SK-N-SH (cell line): ENCODE results near the gene ZPLD1. TPM values are rescaled to one million over a fixed set of nuclear protein-coding genes. Genes with fewer than 3 reads are reported as not detected.

ENCODE experiments used
- CTCF ChIA-PET: fragments of 300-600, 350-600 bp; formaldehyde crosslinking; extraction: SDS; loops from one replicate; lab custom pipeline; 2021; lab: Yijun Ruan, JAX
- POLR2A ChIA-PET: fragments of 350-600 bp; sonication (Branson Sonifier 250); formaldehyde crosslinking; extraction: SDS; loops from one replicate; lab custom pipeline; 2020; ENCODE audit warnings: antibody characterized with exemption, inconsistent platforms; lab: Yijun Ruan, JAX
- DNase-seq: peaks from one replicate; pipeline ENCODE4 v3.0.0; 2012
- H2AFZ ChIP-seq: fragments of 200-600 bp; sonication (generic); 2 replicates; pipeline ENCODE4 v1.8.1; 2016; ENCODE audit warnings: antibody characterized with exemption, mild to moderate bottlenecking, low read depth
- H3F3A ChIP-seq: fragments of 200-600 bp; sonication (generic); replicated peaks from 2 replicates; pipeline ENCODE3; 2016; ENCODE audit warnings: antibody characterized with exemption, mild to moderate bottlenecking; ENCODE audit not compliant: insufficient read depth
- H3K27ac ChIP-seq, 2 experiments: fragments of 200-500 bp in 1 of 2; fragments of 200-600 bp in 1 of 2; sonication (Bioruptor generic) in 1 of 2; sonication (generic), shearing (Covaris generic) in 1 of 2; 2 replicates each; pipeline versions ENCODE4 v1.5.1 to v1.6.1; 2014 to 2016; ENCODE audit warnings: low read depth in 2 of 2, inconsistent platforms in 1 of 2, low read length in 1 of 2, mild to moderate bottlenecking in 1 of 2, mixed read lengths in 1 of 2
- H3K27me3 ChIP-seq: fragments of 200-600 bp; sonication (generic), shearing (Covaris generic); 2 replicates; pipeline ENCODE4 v1.6.1; 2016; ENCODE audit warnings: mixed run types; ENCODE audit not compliant: insufficient read depth
- H3K36me3 ChIP-seq, 2 experiments: fragments of 200-500 bp in 1 of 2; fragments of 200-600 bp in 1 of 2; sonication (Bioruptor generic) in 1 of 2; sonication (generic) in 1 of 2; replicated peaks in 1 of 2; 2 replicates each; pipeline versions ENCODE3 to v1.5.1; 2014 to 2016; ENCODE audit warnings: low read length in 1 of 2, mild to moderate bottlenecking in 1 of 2; ENCODE audit not compliant: insufficient read depth in 2 of 2, control insufficient read depth in 1 of 2
- H3K4me1 ChIP-seq, 2 experiments: fragments of 200-500 bp in 1 of 2; fragments of 200-600 bp in 1 of 2; sonication (Bioruptor generic) in 1 of 2; sonication (generic), shearing (Covaris generic) in 1 of 2; 2 replicates each; pipeline versions ENCODE4 v1.5.1 to v1.6.1; 2014 to 2016; ENCODE audit warnings: low read depth in 1 of 2, low read length in 1 of 2, mixed run types in 1 of 2; ENCODE audit not compliant: insufficient read depth in 2 of 2, control insufficient read depth in 1 of 2
- H3K4me2 ChIP-seq: fragments of 200-600 bp; sonication (generic), shearing (Covaris generic); 2 replicates; pipeline ENCODE4 v1.6.1; 2017; ENCODE audit warnings: mixed run types
- H3K4me3 ChIP-seq, 2 experiments: fragments of 200-500 bp in 1 of 2; fragments of 200-600 bp in 1 of 2; sonication (Bioruptor generic) in 1 of 2; sonication (generic), shearing (Covaris generic) in 1 of 2; 2 replicates each; pipeline versions ENCODE4 v1.5.1 to v1.8.1; 2014 to 2016; ENCODE audit warnings: low read depth in 2 of 2, inconsistent platforms in 1 of 2, low read length in 1 of 2, mild to moderate bottlenecking in 1 of 2, mixed read lengths in 1 of 2, moderate library complexity in 1 of 2
- H3K79me2 ChIP-seq: fragments of 200-600 bp; sonication (generic); 2 replicates; pipeline ENCODE4 v1.8.1; 2017; ENCODE audit warnings: mild to moderate bottlenecking; ENCODE audit not compliant: insufficient read depth
- H3K9ac ChIP-seq: fragments of 200-600 bp; sonication (generic); 2 replicates; pipeline ENCODE4 v1.6.1; 2017; ENCODE audit warnings: mixed run types
- H3K9me2 ChIP-seq: fragments of 200-600 bp; sonication (generic); 2 replicates; pipeline ENCODE4 v1.6.1; 2017; ENCODE audit warnings: mixed run types
- H3K9me3 ChIP-seq: fragments of 200-600 bp; sonication (generic); 2 replicates; pipeline ENCODE4 v1.6.1; 2017; ENCODE audit warnings: mixed run types, mild to moderate bottlenecking, moderate library complexity
- H4K20me1 ChIP-seq: fragments of 200-600 bp; sonication (generic); 2 replicates; pipeline ENCODE4 v1.6.1; 2017; ENCODE audit warnings: mild to moderate bottlenecking, mixed run types; ENCODE audit not compliant: insufficient read depth
- CHD2 ChIP-seq: fragments of 150-350 bp; IDR thresholded peaks from 2 replicates; pipeline ENCODE4 v1.6.1; 2018; ENCODE audit warnings: low read length; ENCODE audit not compliant: partially characterized antibody
- ELF1 ChIP-seq: IDR thresholded peaks from 2 replicates; pipeline ENCODE4 v1.4.0; 2012
- EP300 ChIP-seq, 2 experiments: IDR thresholded peaks; 2 replicates each; pipeline versions ENCODE4 v1.4.0 to v1.6.1; 2012; ENCODE audit warnings: borderline replicate concordance in 1 of 2, low read depth in 1 of 2, low read length in 1 of 2
- EZH2phosphoT487 ChIP-seq: fragments of 200-600 bp; sonication (generic); IDR thresholded peaks from 2 replicates; pipeline ENCODE4 v1.6.1; 2017; ENCODE audit warnings: low read depth, mixed run types, mild to moderate bottlenecking, antibody characterized with exemption, moderate library complexity, borderline replicate concordance
- FOSL2 ChIP-seq: IDR thresholded peaks from 2 replicates; pipeline ENCODE4 v1.4.0; 2012; ENCODE audit warnings: low read depth, mild to moderate bottlenecking, moderate library complexity, borderline replicate concordance
- FOXJ3 ChIP-seq: sonication (generic); formaldehyde crosslinking; IDR thresholded peaks from 2 replicates; pipeline ENCODE4 v1.5.1; 2020; ENCODE audit warnings: mild to moderate bottlenecking, missing genetic modification reagents
- FOXM1 ChIP-seq: IDR thresholded peaks from 2 replicates; pipeline ENCODE4 v1.4.0; 2012; ENCODE audit warnings: low read depth, mild to moderate bottlenecking
- GABPA ChIP-seq: IDR thresholded peaks from 2 replicates; pipeline ENCODE4 v1.4.0; 2012; ENCODE audit warnings: low read depth, mild to moderate bottlenecking
- MEF2A ChIP-seq: IDR thresholded peaks from 2 replicates; pipeline ENCODE4 v1.4.0; 2012; ENCODE audit warnings: low read depth, borderline replicate concordance
- PBX3 ChIP-seq: IDR thresholded peaks from 2 replicates; pipeline ENCODE4; 2012
- RAD21 ChIP-seq: IDR thresholded peaks from 2 replicates; pipeline ENCODE4 v1.6.1; 2012; ENCODE audit warnings: mild to moderate bottlenecking, low read length
- RXRA ChIP-seq: IDR thresholded peaks from 2 replicates; pipeline ENCODE4 v1.4.0; 2012; ENCODE audit warnings: low read depth, mild to moderate bottlenecking, borderline replicate concordance
- SMC3 ChIP-seq: IDR thresholded peaks from 2 replicates; pipeline ENCODE4 v1.6.1; 2012; ENCODE audit warnings: low read depth, low read length, improper control_type of control experiment
- TEAD4 ChIP-seq: IDR thresholded peaks from 2 replicates; pipeline ENCODE4 v1.4.0; 2012; ENCODE audit warnings: mild to moderate bottlenecking, borderline replicate concordance; ENCODE audit not compliant: insufficient read depth
- WGBS: methylation state at CpG from one replicate; pipeline ENCODE4 v1.1.6; 2017; ENCODE audit warnings: low lambda C conversion rate; 5-methylcytosine and 5-hydroxymethylcytosine counted together
- polyA plus RNA-seq, 3 experiments: library from polyadenylated mRNA; depleted of rRNA; stranded (reverse); fragments of >200 nt; gene quantifications; 2 replicates each; pipeline ENCODE4 v1.2.3, GENCODE V29; 2012
- TF ChIP-seq, protein P1 (sequence below): fragments of 150-350 bp; IDR thresholded peaks from 2 replicates; pipeline ENCODE4 v1.6.1; 2017; ENCODE audit warnings: antibody characterized with exemption, low read length, low read depth, borderline replicate concordance
- TF ChIP-seq, protein P2 (sequence below): IDR thresholded peaks from 2 replicates; pipeline ENCODE4 v1.4.0; 2012; ENCODE audit warnings: low read depth
- TF ChIP-seq, protein P3 (sequence below): IDR thresholded peaks from 2 replicates; pipeline ENCODE4 v1.4.0; 2012; ENCODE audit warnings: low read depth, borderline replicate concordance

The ZPLD1 gene
- polyA plus RNA-seq, 1 of the 3 experiments (the other 2 are of a cell fraction), result not detected

GRCh38 chr3:102488331-102488730, 53.5 kb downstream of the ZPLD1 start (continued):
- TF ChIP-seq, protein P1, sequence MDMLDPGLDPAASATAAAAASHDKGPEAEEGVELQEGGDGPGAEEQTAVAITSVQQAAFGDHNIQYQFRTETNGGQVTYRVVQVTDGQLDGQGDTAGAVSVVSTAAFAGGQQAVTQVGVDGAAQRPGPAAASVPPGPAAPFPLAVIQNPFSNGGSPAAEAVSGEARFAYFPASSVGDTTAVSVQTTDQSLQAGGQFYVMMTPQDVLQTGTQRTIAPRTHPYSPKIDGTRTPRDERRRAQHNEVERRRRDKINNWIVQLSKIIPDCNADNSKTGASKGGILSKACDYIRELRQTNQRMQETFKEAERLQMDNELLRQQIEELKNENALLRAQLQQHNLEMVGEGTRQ, result no peak
- TF ChIP-seq, protein P2, sequence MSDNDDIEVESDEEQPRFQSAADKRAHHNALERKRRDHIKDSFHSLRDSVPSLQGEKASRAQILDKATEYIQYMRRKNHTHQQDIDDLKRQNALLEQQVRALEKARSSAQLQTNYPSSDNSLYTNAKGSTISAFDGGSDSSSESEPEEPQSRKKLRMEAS, result no peak
- TF ChIP-seq GABPA, result no peak
- TF ChIP-seq FOSL2, result no peak
- TF ChIP-seq RXRA, result no peak
- no peak for TF ChIP-seq PBX3

DNA sequence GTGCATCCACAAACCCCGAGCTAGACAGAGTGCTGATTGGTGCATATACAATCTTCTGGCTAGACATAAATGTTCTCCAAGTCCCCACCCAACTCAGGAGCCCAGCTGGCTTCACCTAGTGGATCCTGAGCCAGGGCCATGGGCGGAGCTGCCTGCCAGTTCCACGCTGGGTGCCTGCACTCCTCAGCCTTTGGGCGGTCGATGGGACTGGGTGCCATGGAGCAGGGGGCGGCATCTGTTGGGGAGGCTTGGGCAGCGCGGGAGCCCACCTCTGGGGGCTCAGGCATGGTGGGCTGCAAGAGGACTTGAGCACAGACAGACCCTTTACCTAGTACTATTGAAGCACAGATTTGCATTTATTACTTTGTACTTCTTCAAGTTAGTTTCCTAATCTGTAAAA, 57.5 kb downstream of the ZPLD1 start:
- Histone ChIP-seq H3K9me3 (no peaks in the 10 kb centered on the region), H2AFZ (no peak overlapping the region), H3K4me3 (no peak overlapping the region), H3K79me2 (no peaks in the 10 kb centered on the region), H3F3A (no peaks in the 10 kb centered on the region), H3K4me1 (no peaks in the 10 kb centered on the region), H3K27me3 (no peaks in the 10 kb centered on the region), H3K36me3 (no peaks in the 10 kb centered on the region), H3K9me2 (no peaks in the 10 kb centered on the region), H3K9ac (no peak overlapping the region), H3K27ac (no peak overlapping the region), H4K20me1 (no peaks in the 10 kb centered on the region), H3K4me2 (no peak overlapping the region)
- POLR2A ChIA-PET, result no interaction called here
- WGBS, result 29% methylated on average over 1 of the region's 8 CpGs
- CTCF ChIA-PET, result no interaction called here
- TF ChIP-seq, protein P1, result no peak
- TF ChIP-seq FOXJ3 (no peak), RAD21 (no peak), ELF1 (no peak), EZH2phosphoT487 (no peak), MEF2A (no peak), EP300 (IDR thresholded peaks at IDR 0.05; ENCODE audit: borderline replicate concordance in 1 of 2, low read depth in 1 of 2, low read length in 1 of 2) (no peak), CHD2 (no peak), SMC3 (no peak), FOXM1 (no peak), TEAD4 (no peak)
- TF ChIP-seq, protein P3, sequence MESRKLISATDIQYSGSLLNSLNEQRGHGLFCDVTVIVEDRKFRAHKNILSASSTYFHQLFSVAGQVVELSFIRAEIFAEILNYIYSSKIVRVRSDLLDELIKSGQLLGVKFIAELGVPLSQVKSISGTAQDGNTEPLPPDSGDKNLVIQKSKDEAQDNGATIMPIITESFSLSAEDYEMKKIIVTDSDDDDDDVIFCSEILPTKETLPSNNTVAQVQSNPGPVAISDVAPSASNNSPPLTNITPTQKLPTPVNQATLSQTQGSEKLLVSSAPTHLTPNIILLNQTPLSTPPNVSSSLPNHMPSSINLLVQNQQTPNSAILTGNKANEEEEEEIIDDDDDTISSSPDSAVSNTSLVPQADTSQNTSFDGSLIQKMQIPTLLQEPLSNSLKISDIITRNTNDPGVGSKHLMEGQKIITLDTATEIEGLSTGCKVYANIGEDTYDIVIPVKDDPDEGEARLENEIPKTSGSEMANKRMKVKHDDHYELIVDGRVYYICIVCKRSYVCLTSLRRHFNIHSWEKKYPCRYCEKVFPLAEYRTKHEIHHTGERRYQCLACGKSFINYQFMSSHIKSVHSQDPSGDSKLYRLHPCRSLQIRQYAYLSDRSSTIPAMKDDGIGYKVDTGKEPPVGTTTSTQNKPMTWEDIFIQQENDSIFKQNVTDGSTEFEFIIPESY, result no peak
- no peak for DNase-seq
